ENCODE measurements around the gene RXRG.
A peak's percentile ranks its signal among the peaks of the same experiment; 100 is the strongest.
"Not testable (repeated sequence)": the region's sequence is repeated elsewhere in the genome, so short reads cannot be mapped to it uniquely, and the experiment has no call there.

RXRG gene

DNA sequence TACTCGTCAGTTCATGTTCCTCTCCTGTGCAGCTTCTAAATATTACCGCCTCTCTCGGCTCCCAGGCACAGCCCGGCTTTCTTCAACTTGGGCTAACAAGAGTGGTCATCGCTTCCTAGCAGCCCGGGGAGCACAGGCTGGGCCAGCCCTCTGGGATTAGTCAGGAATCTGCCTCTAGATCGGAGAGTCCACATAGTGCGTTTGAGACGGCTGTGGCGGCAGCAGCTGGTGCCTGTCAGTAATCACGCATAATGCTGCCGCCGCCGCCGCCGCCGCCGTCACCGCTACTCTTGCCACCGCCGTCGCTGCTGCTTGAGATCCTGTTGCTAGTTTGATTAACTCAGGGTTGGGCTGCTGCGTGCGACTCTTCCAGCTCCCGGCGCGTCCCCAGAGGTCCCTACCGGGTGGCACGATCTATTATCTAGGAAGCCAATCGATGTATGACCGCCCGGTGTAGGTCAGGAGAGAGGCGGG is at the start of gene RXRG:
RXRG (minus strand) TSS at position 230 of the 474 bp plus-strand sequence. CDS start 233 bp downstream, outside the sequence.
- peak; percentile 8 to 15 for DNase-seq (ENCODE audit: low read depth in 2 of 2)

DNA sequence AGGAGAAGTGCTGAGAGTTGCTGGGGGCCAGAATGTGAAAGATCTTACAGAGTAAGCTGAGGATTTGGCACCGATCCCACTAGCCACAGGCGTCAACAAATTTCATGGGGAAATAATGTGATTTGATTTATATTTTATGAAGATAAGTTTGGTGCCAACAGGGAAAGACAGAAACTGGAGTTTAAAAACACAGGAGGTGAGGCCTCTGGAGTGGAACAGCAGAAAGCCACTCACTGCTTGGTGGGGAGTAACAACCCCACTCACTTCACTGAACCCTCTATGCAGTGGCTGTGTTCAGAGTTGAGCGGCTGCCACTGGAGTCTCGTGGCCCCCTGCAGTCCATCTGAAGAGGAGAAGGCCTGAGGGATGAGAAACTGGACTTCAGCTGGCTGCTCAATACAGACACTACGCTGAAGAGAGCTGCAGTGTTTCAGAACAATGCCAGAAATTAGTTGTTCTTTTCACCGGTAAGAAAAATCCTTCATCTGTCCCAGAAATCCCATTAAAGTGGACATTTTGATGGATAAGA is 48.0 kb upstream of the RXRG start:
- DNase-seq (ENCODE audit: low read depth in 2 of 2) = no peak

DNA sequence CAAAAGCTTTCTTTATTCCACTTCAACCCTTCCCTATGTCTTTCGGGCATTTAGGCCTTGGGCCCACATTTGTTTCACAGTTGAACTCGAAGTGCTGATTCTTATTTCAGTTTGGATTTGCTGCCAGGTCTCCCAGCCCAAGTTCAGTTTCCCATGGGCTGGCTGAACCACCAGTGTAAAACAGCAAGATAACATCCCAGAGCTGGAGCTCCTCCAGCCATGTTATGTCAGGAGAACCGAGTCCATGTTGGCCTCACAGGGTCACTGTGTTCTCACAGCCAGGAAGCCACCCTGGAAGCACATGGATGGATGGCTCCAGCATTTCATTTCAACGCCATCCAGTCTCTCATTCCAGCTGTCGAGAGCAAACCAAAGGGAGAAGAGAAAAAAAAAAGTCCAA is 45.2 kb upstream of the RXRG start:
- no peak for DNase-seq (ENCODE audit: low read depth in 2 of 2)

DNA sequence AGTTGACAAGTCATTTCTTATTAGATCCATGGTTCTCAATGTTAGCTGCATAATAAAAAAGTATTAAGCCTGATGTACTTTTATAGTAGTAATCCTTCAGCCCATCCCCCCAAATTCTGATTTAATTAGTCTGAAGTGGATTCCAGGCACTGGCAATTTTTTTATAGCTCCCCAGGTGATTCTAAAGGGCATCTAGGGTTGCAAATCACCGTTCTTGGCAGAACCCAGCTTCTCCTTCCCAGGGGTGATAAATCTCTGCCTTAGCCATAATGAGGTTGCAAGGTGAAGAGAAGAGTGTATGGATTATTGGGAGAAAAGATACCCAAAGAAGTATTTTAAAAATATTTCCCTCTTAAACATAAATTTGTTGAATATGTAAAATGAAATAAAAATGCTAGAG is 43.0 kb upstream of the RXRG start:
- no peak for DNase-seq (ENCODE audit: low read depth in 2 of 2)

DNA sequence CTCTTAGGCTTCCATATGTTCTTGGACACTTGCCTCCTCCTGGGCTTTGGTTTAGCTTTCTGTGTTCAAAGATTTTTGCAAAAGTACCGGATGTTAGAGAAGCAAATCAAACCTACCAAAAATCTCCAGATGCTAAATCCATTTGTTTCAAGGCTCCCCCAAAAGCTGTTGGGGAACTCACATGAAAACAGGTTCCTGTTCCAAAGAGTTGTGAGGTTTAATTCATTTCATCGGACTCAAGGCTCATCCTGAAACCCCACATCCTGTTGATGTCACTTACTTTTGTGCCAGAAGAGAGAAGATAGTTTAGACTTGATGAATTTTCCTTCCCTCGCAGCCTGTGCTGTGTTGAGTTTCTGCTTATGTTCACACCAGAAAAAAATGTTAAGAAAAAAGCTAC is 41.7 kb upstream of the RXRG start:
- DNase-seq (ENCODE audit: low read depth in 2 of 2) = no peak

DNA sequence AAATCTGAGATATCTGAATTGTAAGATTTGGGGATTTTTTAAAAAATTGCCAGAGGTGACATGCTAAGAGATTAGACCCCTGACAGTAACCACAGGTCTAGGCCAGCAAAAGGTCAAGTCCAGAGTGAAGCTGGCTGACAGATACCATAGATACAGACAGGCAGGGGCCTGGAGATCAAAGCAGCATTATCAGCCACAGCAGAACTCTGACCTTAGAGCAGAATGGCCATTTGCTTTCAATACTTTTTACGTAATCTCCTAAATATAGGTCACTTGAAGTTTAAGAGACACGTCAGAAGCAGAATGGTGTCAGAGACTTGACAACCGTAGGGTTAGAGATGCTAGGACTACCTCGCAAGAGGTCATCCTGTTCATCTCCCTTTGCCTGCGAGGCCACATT is 40.8 kb upstream of the RXRG start:
- DNase-seq (ENCODE audit: low read depth in 2 of 2) = no peak

DNA sequence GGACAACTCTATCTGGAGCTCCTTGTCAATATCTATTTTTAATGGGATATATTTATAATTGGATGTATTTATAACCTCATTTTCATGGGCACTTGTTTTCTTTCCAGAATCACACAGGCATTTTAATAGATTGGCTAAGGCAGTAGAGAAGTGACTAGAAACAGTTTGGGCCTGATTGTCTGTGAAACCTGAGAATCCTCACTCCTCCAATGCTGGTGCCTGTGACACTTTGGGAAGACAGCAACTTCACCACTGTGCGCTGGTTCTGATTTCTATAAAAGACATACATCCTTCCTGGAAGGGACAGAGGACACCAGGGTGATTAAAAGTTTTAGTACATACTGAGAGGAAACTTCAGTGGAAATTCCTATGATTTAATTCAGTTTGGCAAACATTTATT is 39.6 kb upstream of the RXRG start:
- no peak for DNase-seq (ENCODE audit: low read depth in 2 of 2)

DNA sequence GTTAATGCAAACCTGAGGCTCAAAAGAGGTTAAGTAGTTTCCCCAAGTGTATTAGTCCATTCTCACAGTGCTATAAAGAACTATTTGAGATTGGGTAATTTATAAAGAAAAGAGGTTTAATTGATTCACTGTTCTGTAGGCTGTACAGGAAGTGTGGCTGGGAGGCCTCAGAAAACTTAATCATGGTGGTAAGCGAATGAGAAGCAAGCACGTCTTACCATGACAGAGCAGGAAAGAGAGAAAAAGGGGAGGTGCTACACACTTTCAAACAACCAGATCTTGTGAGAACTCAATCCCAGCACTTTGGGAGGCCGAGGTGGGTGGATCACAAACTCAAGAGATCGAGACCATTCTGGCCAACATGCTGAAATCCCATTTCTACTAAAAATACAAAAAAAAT is 38.5 kb upstream of the RXRG start:
- no peak for DNase-seq (ENCODE audit: low read depth in 2 of 2)

DNA sequence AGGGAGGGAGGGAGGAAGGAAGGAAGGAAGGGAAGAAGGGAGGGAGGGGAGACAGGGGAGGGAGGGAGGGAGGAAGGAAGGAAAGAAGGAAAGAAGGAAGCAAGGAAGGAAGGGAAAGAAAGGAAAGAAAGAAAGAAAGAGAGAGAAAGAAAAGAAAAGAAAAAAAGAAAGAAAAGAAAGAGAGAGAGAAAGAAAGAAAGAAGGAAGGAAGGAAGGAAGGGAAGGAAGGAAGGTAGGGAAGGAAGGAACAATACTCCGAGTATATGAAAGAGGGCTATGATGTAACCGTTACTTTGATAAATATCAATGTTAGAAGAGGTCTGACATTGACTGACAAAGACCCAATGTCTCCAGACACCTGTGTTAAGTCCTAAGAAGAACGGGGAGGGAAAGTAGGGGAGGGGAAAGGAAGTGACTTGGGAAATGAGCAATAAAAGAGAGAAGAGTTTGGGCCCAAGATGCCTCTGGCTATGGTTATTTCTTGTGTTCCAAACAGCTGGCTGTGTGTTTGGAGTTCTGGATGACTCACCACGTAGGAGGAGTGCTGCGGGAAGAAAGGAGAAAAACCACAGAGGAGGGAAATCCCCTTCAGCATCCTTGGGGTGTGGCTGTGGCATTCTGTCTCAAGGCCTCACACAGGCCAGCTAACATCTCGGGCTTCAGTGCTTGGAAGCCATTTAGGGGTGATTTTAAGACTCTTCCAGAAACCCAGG is 37.0 kb upstream of the RXRG start:
- peak in 1 of 2 donors; percentile 1 for DNase-seq (ENCODE audit: low read depth in 2 of 2)

DNA sequence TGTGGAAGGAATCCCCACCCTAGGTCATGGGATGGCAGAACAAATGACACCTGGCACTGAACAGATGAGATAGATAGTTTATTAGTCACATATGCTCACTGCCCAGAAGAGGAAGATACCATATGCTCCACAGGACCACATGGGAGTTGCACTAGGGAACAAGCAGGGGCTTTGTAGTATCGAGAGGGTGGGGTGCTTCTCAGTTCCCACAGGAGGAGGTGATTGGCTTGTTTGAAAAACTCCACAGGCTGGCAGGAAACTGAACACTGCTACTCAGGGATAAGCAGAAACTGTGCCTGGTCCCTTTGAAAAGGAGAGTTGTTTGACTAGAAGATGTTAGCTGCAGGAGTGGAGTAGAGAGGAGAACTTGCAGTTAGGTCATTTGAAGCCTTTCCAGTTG is 31.9 kb upstream of the RXRG start:
- DNase-seq (ENCODE audit: low read depth in 2 of 2) = no peak

DNA sequence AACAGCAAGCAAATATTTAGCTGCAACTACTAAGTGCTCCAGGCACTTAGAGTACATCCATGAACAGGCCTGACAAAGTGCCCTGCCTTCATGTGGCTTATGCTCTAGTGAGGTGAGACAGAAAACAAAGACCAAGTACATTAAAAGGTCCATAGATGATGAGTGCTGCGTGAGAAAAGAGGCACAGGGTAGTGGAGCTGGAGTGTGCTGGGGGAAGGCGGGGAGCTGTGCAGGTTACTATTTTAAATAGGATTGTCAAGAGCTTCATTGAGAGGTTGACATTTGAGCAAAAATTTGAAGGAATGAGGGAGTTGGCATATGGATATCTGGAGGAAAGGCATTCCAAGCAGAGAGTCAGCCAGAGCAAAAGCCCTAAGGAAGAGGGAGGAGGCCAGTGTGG is 29.3 kb upstream of the RXRG start:
- DNase-seq (ENCODE audit: low read depth in 2 of 2) = no peak

DNA sequence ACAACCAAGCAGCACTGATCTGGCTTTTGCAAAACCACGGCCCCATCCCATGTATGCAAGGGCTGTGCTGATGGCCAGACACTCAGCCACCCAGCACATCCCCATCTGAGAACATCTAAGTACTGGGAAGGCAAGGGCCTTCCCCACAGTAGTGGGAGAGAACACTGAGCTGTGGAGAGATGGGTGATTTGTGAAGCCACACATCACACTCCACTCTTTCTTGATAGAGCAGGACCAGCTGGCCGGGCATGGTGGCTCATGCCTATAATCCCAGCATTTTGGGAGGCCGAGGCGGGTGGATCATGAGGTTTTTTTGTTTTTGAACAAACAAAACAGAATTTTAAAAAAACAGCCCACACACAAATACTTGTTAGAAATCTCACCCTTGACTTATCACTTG is 28.2 kb upstream of the RXRG start:
- no peak for DNase-seq (ENCODE audit: low read depth in 2 of 2)

DNA sequence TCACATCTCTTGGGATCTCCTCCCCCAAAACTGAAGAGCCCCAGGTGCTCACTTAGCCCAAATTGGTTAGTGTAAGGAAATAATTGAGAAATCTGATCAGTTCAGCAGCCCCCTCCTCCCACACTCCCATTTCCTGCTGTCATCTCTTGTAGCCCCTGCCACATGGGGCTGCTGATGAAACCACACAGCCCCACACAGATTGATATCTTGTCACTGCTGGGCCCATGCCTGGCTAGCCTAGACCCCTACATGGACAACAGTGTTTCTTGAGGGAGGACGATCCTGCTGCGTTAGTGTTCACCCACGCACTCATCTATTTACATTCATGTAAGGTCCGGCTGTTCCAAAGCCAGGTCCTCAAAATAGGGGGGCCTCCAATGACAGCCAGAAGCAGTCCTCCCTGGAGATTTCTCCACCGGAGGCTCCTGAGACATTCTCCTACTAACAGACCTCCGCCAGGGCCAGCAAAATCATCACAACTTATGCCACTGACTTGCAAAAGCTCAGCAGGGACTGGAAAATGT is 23.9 kb upstream of the RXRG start:
- DNase-seq (ENCODE audit: low read depth in 2 of 2) = no peak

DNA sequence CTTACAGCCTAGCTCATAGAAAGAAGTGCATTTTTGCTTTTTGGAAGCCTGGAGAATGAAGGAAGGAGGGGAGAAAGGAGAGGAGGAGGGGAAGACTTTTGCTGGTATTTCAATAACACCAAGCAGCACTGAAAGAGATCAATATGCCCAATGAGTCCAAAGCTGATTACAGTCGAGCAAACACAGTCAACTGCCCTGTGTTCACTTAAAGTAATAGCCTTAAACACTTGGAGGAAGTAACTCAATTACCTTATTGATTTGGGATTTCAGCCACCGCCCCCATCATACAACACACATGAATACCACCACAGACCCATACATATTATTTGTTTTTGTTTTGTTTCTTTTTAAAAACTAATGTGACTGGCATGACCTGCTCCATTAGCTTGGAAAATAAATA is 23.3 kb upstream of the RXRG start:
- DNase-seq (ENCODE audit: low read depth in 2 of 2) = no peak

DNA sequence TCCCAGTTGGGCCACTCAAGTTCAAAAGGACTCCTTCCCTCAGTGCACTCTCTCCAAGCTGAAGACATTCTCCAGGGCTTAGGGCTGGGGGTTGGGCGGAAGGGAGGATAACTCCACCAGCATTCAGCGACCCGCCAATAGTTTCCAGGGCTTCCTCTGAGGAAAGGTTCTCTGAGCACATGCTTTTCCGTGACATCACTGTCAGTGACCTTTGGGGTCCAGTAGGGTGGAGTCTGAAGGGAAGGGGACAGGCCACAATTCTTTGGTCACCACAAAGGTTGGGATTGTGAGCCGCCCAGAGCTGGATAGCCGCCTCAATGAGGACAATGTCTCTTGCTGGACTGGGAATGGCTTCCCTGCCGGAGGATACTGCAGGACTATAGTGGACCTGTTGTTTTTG is 22.8 kb upstream of the RXRG start:
- no peak for DNase-seq (ENCODE audit: low read depth in 2 of 2)

DNA sequence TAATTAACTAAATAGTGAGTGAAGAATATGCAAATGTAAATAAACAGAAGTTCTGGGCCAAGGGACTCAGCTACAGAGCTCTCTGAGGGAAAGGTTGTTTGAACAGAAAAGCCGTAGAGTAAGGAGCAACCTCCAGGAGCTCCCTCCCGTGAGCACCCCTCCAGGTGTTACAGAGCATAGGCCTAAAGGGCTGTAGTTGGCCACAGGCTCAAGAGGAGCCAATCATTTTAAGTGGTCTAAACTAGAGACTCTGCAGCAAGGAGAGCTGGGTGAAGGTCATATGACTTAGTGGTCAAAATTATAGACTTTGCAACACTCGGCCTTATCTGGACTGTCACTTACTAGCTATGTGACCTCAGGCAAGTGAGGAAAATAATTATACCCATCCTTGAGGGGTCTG is 19.1 kb upstream of the RXRG start:
- DNase-seq (ENCODE audit: low read depth in 2 of 2) = no peak

DNA sequence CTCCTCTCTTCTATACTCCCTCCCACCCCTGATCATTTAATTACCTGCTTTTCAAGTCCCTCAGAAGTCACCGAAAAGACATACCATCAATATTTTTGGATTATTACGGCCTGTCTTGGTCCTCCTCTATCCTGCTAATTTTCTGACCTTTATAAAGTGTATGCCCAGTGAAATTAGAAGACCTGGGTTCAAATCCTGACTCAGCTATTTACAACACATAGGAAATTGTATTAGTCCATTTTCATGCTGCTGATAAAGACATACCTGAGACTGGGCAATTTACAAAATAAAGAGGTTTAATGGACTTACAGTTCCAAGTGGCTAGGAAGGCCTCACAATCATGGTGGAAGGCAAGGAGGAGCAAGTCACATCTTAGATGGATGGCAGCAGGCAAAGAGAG is 14.8 kb upstream of the RXRG start:
- DNase-seq (ENCODE audit: low read depth in 2 of 2) = not testable (repeated sequence)

DNA sequence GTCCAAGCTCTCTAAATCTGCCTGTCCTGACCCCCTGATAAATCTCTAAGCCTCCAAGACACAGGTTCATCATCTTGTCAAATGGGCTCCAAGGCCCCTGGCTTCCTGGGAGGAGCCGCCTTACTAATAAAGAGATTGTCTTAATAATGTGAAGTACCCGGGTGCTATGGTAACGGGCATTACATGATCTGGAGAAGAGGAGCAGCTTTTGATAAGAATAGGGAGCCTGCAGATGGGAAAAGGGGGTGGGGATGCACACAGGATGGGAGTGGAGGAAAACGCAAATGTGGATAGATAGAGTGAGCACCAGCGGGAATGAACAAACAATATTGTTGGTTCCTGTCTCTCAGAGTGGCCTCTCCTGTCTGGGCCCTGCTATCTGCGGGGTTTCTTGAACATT is 11.9 kb upstream of the RXRG start:
- DNase-seq (ENCODE audit: low read depth in 2 of 2) = no peak

DNA sequence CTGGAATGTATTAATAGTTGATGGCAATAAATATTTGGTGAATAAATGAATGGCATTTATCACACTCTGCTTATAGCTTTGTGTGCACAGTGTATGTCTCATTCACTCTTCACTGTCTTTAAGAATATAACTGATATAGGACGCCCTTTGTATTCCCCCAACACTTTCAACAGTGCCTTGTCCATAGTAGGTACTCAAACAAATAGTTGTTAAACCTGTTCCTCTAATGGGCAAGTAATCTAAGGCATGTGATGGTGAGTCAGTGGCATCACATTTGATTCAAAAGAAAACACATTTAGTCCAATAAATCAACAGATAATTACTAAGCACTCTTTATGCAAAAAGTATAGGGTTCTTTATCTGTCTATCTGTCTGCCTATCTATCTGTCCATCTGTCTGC is 11.2 kb upstream of the RXRG start:
- no peak for DNase-seq (ENCODE audit: low read depth in 2 of 2)

DNA sequence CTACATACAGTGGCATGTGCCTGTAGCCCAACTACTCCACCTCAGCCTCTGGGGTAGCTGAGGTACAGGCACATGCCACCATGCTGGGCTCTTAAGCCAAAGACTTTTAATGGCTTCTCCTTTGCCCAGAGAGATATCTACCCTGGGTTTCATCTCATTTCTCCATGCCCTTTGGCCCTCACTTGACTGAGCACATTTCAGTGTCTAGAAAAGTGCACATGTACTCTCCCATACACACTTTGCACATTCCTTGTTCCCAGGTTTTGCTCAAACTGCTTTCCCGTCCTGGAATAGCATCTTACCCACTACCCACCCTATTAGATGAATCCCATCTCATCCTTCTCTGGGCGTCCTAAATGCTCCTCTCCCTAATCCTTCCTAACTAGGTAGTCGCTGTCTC is 10.2 kb upstream of the RXRG start:
- no peak for DNase-seq (ENCODE audit: low read depth in 2 of 2)

DNA sequence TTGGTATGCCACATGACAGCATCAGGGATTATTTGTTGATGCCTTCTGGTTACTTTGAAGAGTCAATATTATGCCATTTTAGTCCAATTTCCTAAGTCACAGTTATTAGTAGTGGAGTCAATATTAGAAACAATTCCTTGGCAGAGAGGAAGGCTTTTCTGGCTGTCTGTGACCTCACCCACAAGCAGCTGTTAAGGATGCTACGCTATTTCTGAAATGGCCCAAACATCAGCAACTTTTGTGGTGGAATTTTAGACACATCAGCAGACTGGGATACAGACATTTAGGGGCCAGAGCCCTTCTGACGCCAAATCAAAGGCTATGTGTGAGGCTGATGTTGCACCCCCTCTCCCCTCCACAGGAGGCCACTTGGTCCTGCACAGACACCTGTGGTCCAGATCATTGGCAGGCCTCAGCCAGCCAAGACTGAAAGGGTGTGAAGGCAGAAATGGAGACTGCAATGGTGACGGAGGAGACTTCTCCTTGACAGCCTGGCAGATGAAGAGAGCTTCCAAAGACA is 9.2 kb upstream of the RXRG start:
- no peak for DNase-seq (ENCODE audit: low read depth in 2 of 2)

DNA sequence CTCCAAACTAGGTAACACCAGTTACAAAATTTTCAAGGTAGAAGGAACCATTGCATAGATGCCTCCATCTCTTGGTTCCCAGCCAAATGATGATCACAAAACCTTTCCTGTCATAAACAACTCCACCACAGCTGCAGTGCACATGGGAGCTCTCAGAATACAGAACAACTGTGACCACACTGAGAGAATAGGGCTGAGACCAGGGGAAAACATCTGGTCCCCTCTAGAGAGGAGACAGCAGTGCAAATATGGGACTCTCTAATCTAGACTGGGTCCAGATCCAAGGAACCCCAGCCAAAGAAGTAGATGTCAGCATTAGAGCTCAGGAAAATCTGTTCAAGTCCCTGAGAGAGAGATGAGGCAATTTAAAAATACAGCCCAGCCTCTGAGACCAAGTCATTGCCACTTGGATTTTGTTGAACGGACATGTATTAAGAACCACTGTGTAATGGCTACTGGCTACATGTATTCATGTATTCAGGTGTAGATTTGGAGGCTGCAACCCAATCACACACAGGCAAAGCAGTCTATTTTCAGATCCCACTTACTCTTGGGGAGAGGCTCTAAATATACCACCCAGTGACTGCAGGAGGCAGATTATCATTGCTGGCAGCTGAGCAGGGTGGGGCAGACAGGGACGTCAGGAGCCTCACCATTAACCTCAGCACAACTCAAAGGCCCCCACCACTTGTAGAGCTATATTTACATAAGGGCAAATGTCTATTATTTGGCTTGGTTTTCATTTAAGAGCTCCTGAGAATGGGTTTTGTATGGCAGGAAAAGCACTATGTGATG is 7.6 kb upstream of the RXRG start:
- DNase-seq (ENCODE audit: low read depth in 2 of 2) = no peak

DNA sequence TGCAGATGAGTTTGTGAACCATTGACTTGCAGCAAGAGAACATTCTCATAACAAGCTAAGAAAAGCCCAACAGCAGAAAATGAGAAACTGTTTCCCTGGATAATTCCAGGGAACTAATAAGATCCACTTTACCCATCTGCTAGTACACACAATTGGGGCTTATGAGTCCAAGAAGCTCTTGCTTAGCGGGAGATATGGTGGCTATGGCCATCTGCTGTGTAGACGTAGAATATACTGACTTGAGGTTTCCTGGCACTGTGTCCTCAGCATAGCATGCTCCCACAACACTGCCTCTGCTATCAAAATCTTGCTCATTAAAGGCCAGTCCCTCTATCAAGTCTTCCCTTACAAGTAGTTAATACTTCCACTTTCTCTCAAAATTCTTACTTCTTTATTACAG is 6.8 kb upstream of the RXRG start:
- no peak for DNase-seq (ENCODE audit: low read depth in 2 of 2)

Data from stimulated activated CD4-positive, alpha-beta T cell treated with anti-CD3 and anti-CD28 coated beads, Interleukin-15, amount 100 ng/mL, for 48 hours (primary cell).